HG03565 (cell line): Measurements from ENCODE around the gene SMARCA5.
"Not testable (repeated sequence)": the region's sequence is repeated elsewhere in the genome, so short reads cannot be mapped to it uniquely, and the experiment has no call there.

Experiments
- ATAC-seq: cut with Tn5 transposase; IDR thresholded peaks from one replicate; pipeline ENCODE4 v1.9.1; 2021; ENCODE audit warnings: mild to moderate bottlenecking, moderate library complexity; ENCODE audit not compliant: unreplicated experiment

Gene SMARCA5, protein sequence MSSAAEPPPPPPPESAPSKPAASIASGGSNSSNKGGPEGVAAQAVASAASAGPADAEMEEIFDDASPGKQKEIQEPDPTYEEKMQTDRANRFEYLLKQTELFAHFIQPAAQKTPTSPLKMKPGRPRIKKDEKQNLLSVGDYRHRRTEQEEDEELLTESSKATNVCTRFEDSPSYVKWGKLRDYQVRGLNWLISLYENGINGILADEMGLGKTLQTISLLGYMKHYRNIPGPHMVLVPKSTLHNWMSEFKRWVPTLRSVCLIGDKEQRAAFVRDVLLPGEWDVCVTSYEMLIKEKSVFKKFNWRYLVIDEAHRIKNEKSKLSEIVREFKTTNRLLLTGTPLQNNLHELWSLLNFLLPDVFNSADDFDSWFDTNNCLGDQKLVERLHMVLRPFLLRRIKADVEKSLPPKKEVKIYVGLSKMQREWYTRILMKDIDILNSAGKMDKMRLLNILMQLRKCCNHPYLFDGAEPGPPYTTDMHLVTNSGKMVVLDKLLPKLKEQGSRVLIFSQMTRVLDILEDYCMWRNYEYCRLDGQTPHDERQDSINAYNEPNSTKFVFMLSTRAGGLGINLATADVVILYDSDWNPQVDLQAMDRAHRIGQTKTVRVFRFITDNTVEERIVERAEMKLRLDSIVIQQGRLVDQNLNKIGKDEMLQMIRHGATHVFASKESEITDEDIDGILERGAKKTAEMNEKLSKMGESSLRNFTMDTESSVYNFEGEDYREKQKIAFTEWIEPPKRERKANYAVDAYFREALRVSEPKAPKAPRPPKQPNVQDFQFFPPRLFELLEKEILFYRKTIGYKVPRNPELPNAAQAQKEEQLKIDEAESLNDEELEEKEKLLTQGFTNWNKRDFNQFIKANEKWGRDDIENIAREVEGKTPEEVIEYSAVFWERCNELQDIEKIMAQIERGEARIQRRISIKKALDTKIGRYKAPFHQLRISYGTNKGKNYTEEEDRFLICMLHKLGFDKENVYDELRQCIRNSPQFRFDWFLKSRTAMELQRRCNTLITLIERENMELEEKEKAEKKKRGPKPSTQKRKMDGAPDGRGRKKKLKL

DNA sequence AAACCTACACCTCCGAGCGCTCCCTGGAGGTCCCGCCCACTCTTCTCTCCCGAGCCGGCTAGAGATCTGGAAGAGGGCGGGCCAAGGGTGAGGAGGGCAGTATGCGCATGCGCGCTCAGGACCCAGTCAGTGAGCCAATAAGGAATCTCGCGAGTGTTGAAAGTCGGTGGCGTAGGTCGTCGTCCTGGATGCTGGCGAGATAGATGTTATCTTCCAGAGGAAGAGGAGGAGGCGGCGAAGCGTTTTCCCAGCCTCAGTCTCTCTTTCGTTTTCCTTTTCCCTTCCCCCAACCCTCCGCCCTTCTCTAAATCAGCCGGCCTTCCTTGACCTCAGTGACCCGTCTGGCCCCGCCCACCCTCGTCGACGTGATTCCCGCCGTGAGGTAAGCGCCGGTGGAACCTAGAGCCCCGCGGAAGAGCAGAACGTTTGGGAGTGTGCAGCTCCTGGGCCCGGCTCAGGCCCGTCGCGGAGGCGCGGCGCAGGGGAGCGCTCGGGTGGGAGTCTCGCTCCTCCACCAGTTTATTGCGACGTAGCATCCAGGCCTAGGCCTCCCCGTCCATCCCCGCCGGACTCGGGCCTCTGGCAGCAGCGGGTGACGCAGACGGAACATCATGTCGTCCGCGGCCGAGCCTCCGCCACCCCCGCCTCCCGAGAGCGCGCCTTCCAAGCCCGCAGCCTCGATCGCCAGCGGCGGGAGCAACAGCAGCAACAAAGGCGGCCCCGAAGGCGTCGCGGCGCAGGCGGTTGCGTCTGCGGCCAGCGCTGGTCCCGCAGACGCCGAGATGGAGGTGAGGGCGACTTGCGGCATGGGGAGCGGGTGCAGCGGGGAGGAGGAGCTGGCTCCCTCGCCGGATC is at the start of gene SMARCA5:
TSS of gene SMARCA5 (plus strand) at position 389 of the 855 bp plus-strand sequence. CDS start at position 612, 223 bp downstream.
- ATAC-seq: peak; percentile 75

DNA sequence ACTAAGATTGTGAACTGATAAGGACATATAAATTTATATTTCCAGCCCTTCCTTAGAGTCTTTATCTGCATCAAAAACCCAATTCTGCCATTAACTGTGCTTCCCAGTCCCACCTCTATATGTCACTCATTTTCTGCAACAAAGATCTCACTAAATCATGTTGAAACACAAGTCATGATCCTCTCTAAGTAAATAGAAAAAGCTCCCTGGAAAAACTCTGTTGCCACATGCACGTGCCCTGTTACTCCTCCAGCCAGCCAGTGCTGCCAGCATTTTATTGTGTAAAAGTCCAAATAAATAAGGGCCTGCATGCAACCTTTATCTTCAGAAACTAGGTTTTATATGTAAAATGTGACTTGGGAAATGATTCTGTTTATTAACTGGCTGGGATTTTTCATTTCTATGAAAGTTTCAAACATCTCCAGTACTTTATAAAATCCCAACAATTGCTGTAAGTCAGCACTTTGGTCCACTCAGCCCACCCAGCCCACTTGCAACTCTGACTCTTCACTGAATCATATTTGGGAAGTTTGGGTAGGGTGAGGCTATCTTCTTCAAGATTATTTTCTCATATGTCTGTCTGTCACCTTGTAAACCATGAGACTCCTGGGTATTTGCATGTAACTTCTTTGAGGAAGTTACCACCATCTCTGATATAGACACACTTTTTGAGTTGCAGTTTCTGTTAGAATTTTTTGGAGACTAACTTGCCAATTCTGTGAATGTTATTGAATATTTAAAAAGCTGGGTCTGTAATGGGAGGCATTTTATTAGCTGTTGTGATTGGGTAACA is 40.0 kb upstream of the SMARCA5 start:
- peak; percentile 69 for ATAC-seq

- ATAC-seq: no peak
Observed at GRCh38 chr4:143477487-143477886, 36.0 kb upstream of the SMARCA5 start.

- no peak for ATAC-seq
Observed at GRCh38 chr4:143481361-143481760, 32.1 kb upstream of the SMARCA5 start.

DNA sequence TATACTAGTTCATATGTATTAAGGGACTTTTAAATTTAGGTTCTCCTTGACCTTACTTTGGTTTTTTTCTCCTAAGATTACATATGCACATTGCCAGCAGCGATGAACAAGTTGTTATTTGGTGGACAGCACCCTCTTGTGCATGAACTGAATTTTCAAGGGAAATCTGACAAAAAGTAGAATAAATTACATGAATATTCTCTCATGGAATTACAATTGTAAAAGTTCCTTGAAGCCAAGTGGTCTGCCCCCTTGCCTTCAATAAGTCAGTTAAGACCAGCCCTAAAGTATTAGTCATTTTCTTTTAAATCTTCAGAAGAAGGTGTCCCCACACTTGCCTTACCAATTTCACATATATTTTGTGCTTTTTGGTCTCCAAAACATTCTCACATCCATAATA is 30.7 kb upstream of the SMARCA5 start:
- peak; percentile 79 for ATAC-seq

- no peak for ATAC-seq
Observed at GRCh38 chr4:143486314-143486713, 27.2 kb upstream of the SMARCA5 start.

DNA sequence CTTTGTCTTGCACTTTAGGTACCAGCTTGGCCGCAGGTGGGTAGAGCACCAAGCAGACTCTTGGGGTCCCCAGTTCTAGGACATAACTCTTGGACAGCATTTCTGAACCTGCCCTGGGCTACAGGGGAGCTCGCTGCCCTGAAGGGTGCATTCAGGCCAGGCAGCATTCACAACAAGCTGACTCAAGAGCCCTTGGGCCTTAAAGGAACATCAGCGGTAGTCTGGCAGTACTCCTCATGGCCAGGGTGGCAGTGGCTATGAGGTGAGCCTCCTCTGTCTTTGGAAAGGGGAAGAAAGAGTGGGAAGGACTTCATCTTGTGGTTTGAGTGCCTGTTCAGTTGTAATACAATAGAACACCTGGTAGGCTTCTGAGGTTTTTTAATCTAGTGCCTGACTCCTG is 24.8 kb upstream of the SMARCA5 start:
- no peak for ATAC-seq

DNA sequence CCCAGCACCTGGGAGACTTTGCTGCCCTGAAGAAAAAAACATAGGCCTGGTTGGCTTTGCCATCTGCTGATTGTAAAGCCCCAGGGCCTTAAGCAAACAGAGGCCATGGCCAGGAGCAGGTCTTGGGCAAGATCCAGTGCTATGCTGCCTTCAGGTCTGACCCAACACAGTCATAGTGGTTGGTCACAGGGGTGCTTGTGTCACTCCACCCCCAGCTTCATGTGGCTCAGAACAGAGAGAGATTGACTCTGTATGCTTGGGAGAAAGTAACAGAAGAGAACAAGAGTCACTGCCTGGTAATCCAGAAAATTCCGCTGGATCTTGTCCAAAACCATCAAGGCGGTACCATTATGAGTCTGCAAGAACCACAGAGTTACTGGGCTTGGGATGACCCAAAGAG is 24.4 kb upstream of the SMARCA5 start:
- no peak for ATAC-seq

- ATAC-seq: no peak
Observed at GRCh38 chr4:143498021-143498420, 15.5 kb upstream of the SMARCA5 start.

DNA sequence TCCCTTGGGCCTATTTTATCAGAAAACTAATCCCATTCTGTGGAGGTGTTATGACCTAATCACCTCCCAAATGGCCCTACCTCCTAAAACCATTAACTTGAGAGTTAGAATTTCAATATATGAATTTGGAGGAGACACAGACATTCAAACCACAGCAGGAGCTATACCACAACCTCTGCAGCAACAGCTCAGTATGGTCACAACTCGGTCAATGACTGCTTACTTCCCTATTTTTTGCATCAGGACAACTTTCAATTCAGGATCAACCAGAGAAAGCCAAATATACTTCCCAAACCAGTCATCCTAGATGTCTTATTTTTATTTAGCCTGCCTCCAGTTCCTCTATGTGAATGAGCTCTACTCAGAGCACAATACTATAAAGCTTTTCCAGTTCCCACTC is 11.3 kb upstream of the SMARCA5 start:
- no peak for ATAC-seq

GRCh38 chr4:143506031-143506430 is 7.5 kb upstream of the SMARCA5 start:
- ATAC-seq: no peak

DNA sequence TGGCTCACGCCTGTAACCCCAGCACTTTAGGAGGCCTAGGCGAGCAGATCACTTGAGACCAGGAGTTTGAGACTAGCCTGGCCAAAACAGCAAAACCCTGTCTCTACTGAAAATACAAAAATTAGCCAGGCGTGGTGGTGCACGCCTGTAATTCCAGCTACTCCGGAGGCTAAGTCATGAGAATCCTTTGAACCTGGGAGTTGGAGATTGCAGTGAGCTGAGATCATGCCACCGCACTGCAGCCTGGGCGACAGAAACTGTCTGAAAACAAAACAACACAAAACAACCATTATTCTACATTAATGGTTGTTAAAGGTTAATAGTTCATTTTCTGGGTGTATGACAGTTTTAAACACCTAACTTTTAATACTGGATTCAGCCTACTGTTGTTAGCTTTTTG is 1.6 kb upstream of the SMARCA5 start:
- no peak for ATAC-seq

- ATAC-seq: peak; percentile 33
Observed at GRCh38 chr4:143512978-143513313, 556 bp upstream of the SMARCA5 start.

DNA sequence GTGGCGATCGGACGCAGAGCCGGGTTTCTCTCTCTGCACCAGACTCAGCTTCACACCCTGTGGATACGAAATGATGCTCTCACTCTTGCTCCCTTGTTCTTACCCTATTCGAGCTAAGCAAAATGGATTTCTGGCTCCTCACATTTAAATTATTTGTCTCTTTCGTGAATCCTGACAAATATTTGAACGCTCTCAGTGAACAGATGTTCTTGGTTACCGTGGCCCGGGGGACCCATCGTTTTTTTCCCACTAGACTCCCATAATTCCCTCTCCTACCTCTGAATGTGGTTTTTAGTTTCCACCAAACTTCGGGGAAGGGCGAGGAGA is 630 bp downstream of the SMARCA5 start:
- no peak for ATAC-seq

- ATAC-seq: no peak
Observed at GRCh38 chr4:143514497-143514896, 995 bp downstream of the SMARCA5 start.

GRCh38 chr4:143514901-143515300 is 1.4 kb downstream of the SMARCA5 start:
- ATAC-seq: no peak

DNA sequence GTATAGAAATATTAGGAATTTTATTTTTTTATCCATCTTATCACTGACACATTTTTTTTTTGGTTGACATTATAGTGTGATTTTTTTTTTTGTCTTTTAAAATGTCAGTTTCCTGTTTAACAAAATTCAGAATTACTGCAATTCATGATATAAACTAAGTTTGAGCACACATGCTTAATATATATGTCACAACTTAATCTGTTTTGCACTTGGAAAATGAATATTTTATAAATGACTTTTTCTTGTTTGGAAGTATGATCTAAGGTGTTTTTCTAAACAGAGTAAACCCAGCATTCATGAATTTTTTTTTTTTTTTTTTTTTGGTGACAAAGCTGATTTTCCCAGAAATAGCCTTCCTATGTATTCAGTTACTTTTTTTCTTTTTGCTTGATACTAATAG is 2.4 kb downstream of the SMARCA5 start:
- ATAC-seq: no peak

- ATAC-seq: no peak
Observed at GRCh38 chr4:143517764-143518163, 4.3 kb downstream of the SMARCA5 start.

DNA sequence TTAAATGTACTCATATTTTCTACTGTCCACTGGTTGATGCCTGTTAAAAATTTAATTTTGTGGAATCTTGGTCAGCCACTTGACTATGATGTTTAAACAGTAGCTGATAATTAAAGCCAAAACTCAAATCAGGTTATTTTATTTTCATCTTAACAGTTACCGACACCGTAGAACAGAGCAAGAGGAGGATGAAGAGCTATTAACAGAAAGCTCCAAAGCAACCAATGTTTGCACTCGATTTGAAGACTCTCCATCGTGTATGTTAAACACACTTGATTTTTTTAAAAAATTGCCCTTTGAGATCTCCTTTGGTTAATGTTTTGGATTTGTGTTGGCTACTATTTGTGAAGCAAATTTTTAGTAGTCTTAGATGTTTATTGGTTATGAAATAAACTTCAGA is 10.7 kb downstream of the SMARCA5 start:
- no peak for ATAC-seq

DNA sequence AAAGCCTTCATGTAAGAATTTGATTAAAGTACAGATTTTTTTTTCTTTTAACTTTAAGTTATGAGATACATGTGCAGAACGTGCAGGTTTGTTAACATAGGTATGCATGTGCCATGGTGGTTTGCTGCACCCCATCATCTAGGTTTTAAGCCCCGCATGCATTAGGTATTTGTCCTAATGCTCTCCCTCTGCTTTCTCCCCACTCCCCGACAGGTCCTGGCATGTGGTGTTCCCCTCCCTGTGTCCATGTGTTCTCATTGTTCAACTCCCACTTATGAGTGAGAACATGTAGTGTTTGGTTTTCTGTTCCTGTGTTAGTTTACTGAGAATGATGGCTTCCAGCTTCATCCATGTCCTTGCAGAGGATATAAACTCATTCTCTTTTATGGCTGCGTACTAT is 14.5 kb downstream of the SMARCA5 start:
- ATAC-seq: not testable (repeated sequence)
